GM19467 (cell line): ENCODE measurements around the gene CWF19L1.
"Not testable (repeated sequence)": the region's sequence is repeated elsewhere in the genome, so short reads cannot be mapped to it uniquely, and the experiment has no call there.

ENCODE experiments used
- ATAC-seq: cut with Tn5 transposase; IDR thresholded peaks from one replicate; pipeline ENCODE4 v1.9.1; 2021; ENCODE audit warnings: mild to moderate bottlenecking, moderate library complexity; ENCODE audit not compliant: unreplicated experiment

CWF19L1 gene

GRCh38 chr10:100267239-100268104 lies at the start of gene CWF19L1:
CWF19L1 (minus strand) TSS chr10:100267638; CDS start chr10:100267593, 45 bp downstream.
- peak; percentile 68 for ATAC-seq

- ATAC-seq: no peak
Measured at GRCh38 chr10:100315615-100316014, 48.2 kb upstream of the CWF19L1 start.

GRCh38 chr10:100311298-100311697 lies 43.9 kb upstream of the CWF19L1 start:
- ATAC-seq: no peak

GRCh38 chr10:100307684-100308083 lies 40.2 kb upstream of the CWF19L1 start:
- ATAC-seq: no peak

- ATAC-seq: no peak
Measured at GRCh38 chr10:100306861-100307260, 39.4 kb upstream of the CWF19L1 start.

GRCh38 chr10:100304414-100304813 lies 37.0 kb upstream of the CWF19L1 start:
- no peak for ATAC-seq

GRCh38 chr10:100303724-100304319 lies 36.4 kb upstream of the CWF19L1 start:
- ATAC-seq: no peak

GRCh38 chr10:100301123-100301522 lies 33.7 kb upstream of the CWF19L1 start:
- ATAC-seq: not testable (repeated sequence)

GRCh38 chr10:100297242-100297641 lies 29.8 kb upstream of the CWF19L1 start:
- ATAC-seq: no peak

GRCh38 chr10:100293066-100293465 lies 25.6 kb upstream of the CWF19L1 start:
- ATAC-seq: no peak

- ATAC-seq: not testable (repeated sequence)
Measured at GRCh38 chr10:100292300-100292699, 24.9 kb upstream of the CWF19L1 start.

- ATAC-seq: no peak
Measured at GRCh38 chr10:100291356-100291755, 23.9 kb upstream of the CWF19L1 start.

- no peak for ATAC-seq
Measured at GRCh38 chr10:100289641-100290040, 22.2 kb upstream of the CWF19L1 start.

GRCh38 chr10:100288196-100288595 lies 20.8 kb upstream of the CWF19L1 start:
- no peak for ATAC-seq

- no peak for ATAC-seq
Measured at GRCh38 chr10:100287756-100288155, 20.3 kb upstream of the CWF19L1 start.

GRCh38 chr10:100286051-100287033 lies 18.9 kb upstream of the CWF19L1 start, which contains the start of gene BLOC1S2:
BLOC1S2 (minus strand) TSS chr10:100286680; CDS start chr10:100286659, 21 bp downstream.
- ATAC-seq: peak; percentile 88

GRCh38 chr10:100285326-100285725 lies 17.9 kb upstream of the CWF19L1 start:
- ATAC-seq: not testable (repeated sequence)

- ATAC-seq: no peak
Measured at GRCh38 chr10:100282907-100283306, 15.5 kb upstream of the CWF19L1 start.

GRCh38 chr10:100276971-100277370 lies 9.5 kb upstream of the CWF19L1 start:
- ATAC-seq: not testable (repeated sequence)

- ATAC-seq: no peak
Measured at GRCh38 chr10:100265821-100266485, 1.5 kb downstream of the CWF19L1 start.
